Myocyte (in vitro differentiated cells): ENCODE results near the gene MEX3C. TPM values are rescaled to one million over a fixed set of nuclear protein-coding genes. Genes with fewer than 3 reads are reported as not detected.
A peak's percentile ranks its signal among the peaks of the same experiment; 100 is the strongest.

Experiments used
- DNase-seq: peaks from one replicate; pipeline ENCODE4 v3.0.0-alpha.2; 2012; ENCODE audit warnings: low read depth
- total RNA-seq: library from RNA; depleted of rRNA; stranded (reverse); fragments of >200 nt; gene quantifications from 2 replicates; pipeline ENCODE4 v1.2.3, GENCODE V29; 2014

Gene MEX3C
- total RNA-seq, 1 donor from 2014 or later = 28.9 TPM

GRCh38 chr18:51154431-51155063 is 42.9 kb downstream of the MEX3C start:
- no peak for DNase-seq

GRCh38 chr18:51153659-51154371 is 43.7 kb downstream of the MEX3C start:
- peak; percentile 98 for DNase-seq

GRCh38 chr18:51151568-51152511 is 45.6 kb downstream of the MEX3C start:
- peak; percentile 34 for DNase-seq

GRCh38 chr18:51151185-51151567 is 46.3 kb downstream of the MEX3C start:
- DNase-seq = no peak

- DNase-seq = peak; percentile 55
These were observed 47.3 kb downstream of the MEX3C start for GRCh38 chr18:51150113-51150700.

- DNase-seq = no peak
These were observed 47.8 kb downstream of the MEX3C start for GRCh38 chr18:51149670-51150069.

- DNase-seq = no peak
These were observed 50.6 kb downstream of the MEX3C start for GRCh38 chr18:51146909-51147308.

- no peak for DNase-seq
These were observed 58.5 kb downstream of the MEX3C start for GRCh38 chr18:51138936-51139335.

- no peak for DNase-seq
These were observed 59.6 kb downstream of the MEX3C start for GRCh38 chr18:51137891-51138290.

- peak; percentile 52 for DNase-seq
These were observed 60.3 kb downstream of the MEX3C start for GRCh38 chr18:51137026-51137729.

- no peak for DNase-seq
These were observed 61.7 kb downstream of the MEX3C start for GRCh38 chr18:51135795-51136194.

GRCh38 chr18:51135364-51135763 is 62.1 kb downstream of the MEX3C start:
- peak; percentile 47 for DNase-seq

- no peak for DNase-seq
These were observed 62.8 kb downstream of the MEX3C start for GRCh38 chr18:51134721-51135120.

GRCh38 chr18:51133580-51134160 is 63.8 kb downstream of the MEX3C start:
- DNase-seq = no peak

- no peak for DNase-seq
These were observed 65.1 kb downstream of the MEX3C start for GRCh38 chr18:51132256-51132935.

GRCh38 chr18:51128533-51128932 is 68.9 kb downstream of the MEX3C start:
- DNase-seq = no peak

- DNase-seq = no peak
These were observed 69.8 kb downstream of the MEX3C start for GRCh38 chr18:51127664-51128063.

GRCh38 chr18:51125976-51126375 is 71.5 kb downstream of the MEX3C start:
- no peak for DNase-seq
